Osteoblast (primary cell): Measurements from ENCODE around the gene CACFD1. TPM values are rescaled to one million over a fixed set of nuclear protein-coding genes. Genes with fewer than 3 reads are reported as not detected.

Source experiments
- DNase-seq: peaks from one replicate; pipeline ENCODE4 v3.0.0; 2011; ENCODE audit warnings: low spot score, mixed read lengths; ENCODE audit not compliant: insufficient read length; ENCODE audit errors: missing footprints
- H2AFZ ChIP-seq: 2 replicates; pipeline ENCODE4 v1.6.0; 2011; ENCODE audit warnings: mild to moderate bottlenecking, low read length
- H3K27ac ChIP-seq: 2 replicates; pipeline ENCODE4 v1.5.1; 2011; ENCODE audit warnings: mild to moderate bottlenecking, low read depth, low read length, moderate library complexity
- H3K27me3 ChIP-seq: 2 replicates; pipeline ENCODE4 v1.6.0; 2012; ENCODE audit warnings: mild to moderate bottlenecking, control low read depth, inconsistent platforms, low read length, moderate library complexity; ENCODE audit not compliant: insufficient read depth
- H3K36me3 ChIP-seq: 2 replicates; pipeline ENCODE4 v1.5.1; 2011; ENCODE audit warnings: mild to moderate bottlenecking, low read length, control low read depth, moderate library complexity; ENCODE audit not compliant: insufficient read depth
- H3K4me1 ChIP-seq: 2 replicates; pipeline ENCODE4 v1.5.1; 2011; ENCODE audit warnings: mild to moderate bottlenecking, low read length, control low read depth, moderate library complexity; ENCODE audit not compliant: insufficient read depth
- H3K4me2 ChIP-seq: 2 replicates; pipeline ENCODE4 v1.6.0; 2011; ENCODE audit warnings: mild to moderate bottlenecking, low read length; ENCODE audit not compliant: insufficient read depth
- H3K4me3 ChIP-seq: fragments of 200-600 bp; sonication (generic); 3 replicates; pipeline ENCODE4 v1.5.1; 2012; ENCODE audit warnings: mild to moderate bottlenecking, low read length, inconsistent platforms; ENCODE audit not compliant: insufficient read depth
- H3K79me2 ChIP-seq: 2 replicates; pipeline ENCODE4 v1.6.0; 2012; ENCODE audit warnings: mild to moderate bottlenecking, low read length, control low read depth, inconsistent platforms; ENCODE audit not compliant: insufficient read depth
- H3K9me3 ChIP-seq: 2 replicates; pipeline ENCODE4 v1.5.1; 2011; ENCODE audit warnings: low read depth, low read length, control low read depth
- H4K20me1 ChIP-seq: 2 replicates; pipeline ENCODE4 v1.6.0; 2012; ENCODE audit warnings: mild to moderate bottlenecking, low read length, control low read depth; ENCODE audit not compliant: insufficient read depth
- CTCF ChIP-seq: IDR thresholded peaks from 2 replicates; pipeline ENCODE4 v1.5.1; 2011; ENCODE audit warnings: mild to moderate bottlenecking, low read depth, low read length, moderate library complexity; ENCODE audit errors: extremely low read depth
- total RNA-seq: library from RNA; depleted of rRNA; stranded (reverse); fragments of >200 nt; gene quantifications from 2 replicates; pipeline ENCODE4 v1.2.3, GENCODE V29; 2012

The CACFD1 gene
- total RNA-seq, 1 donor = 9.0 TPM

- peak overlapping the region; percentile 39 for H3K4me2 ChIP-seq
- H3K9me3 ChIP-seq = peaks cover 1% of the 10 kb centered on the region
- no peaks in the 10 kb centered on the region for H3K36me3 ChIP-seq
- H2AFZ ChIP-seq = peak overlapping the region; percentile 4
- peak overlapping the region; percentile 88 for H3K27ac ChIP-seq
- peaks cover 35% of the 10 kb centered on the region for H3K4me1 ChIP-seq
- no peak for TF ChIP-seq CTCF
- H4K20me1 ChIP-seq = no peaks in the 10 kb centered on the region
- H3K27me3 ChIP-seq = no peaks in the 10 kb centered on the region
- no peaks in the 10 kb centered on the region for H3K79me2 ChIP-seq
- peak overlapping the region; percentile 0 for H3K4me3 ChIP-seq
- DNase-seq = peak; percentile 98
These were observed 46.3 kb downstream of the CACFD1 start for GRCh38 chr9:133505901-133506652.

GRCh38 chr9:133506653-133507038 lies 46.9 kb downstream of the CACFD1 start:
- Histone ChIP-seq H3K79me2 (no peaks in the 10 kb centered on the region), H2AFZ (peak overlapping the region; percentile 66)

GRCh38 chr9:133507246-133507965 lies 47.6 kb downstream of the CACFD1 start:
- Histone ChIP-seq H3K4me1 (peaks cover 35% of the 10 kb centered on the region), H2AFZ (no peak overlapping the region), H3K4me2 (no peak overlapping the region), H3K4me3 (no peak overlapping the region), H3K9me3 (peaks cover 1% of the 10 kb centered on the region), H4K20me1 (no peaks in the 10 kb centered on the region), H3K27me3 (no peaks in the 10 kb centered on the region), H3K79me2 (no peaks in the 10 kb centered on the region), H3K27ac (peak overlapping the region; percentile 71), H3K36me3 (no peaks in the 10 kb centered on the region)
- DNase-seq = peak; percentile 44
- TF ChIP-seq CTCF = no peak

More at GRCh38 chr9:133506653-133507038, 46.9 kb downstream of the CACFD1 start:
- Histone ChIP-seq H3K4me2 (no peak overlapping the region), H4K20me1 (no peaks in the 10 kb centered on the region), H3K27me3 (no peaks in the 10 kb centered on the region), H3K4me1 (peaks cover 35% of the 10 kb centered on the region), H3K9me3 (peaks cover 1% of the 10 kb centered on the region), H3K27ac (peak overlapping the region; percentile 71), H3K36me3 (no peaks in the 10 kb centered on the region), H3K4me3 (no peak overlapping the region)
- no peak for TF ChIP-seq CTCF
- DNase-seq = peak; percentile 98

- Histone ChIP-seq H3K4me2 (no peak overlapping the region), H4K20me1 (no peaks in the 10 kb centered on the region), H3K27me3 (no peaks in the 10 kb centered on the region), H3K27ac (no peak overlapping the region), H2AFZ (no peak overlapping the region), H3K9me3 (no peaks in the 10 kb centered on the region), H3K36me3 (no peaks in the 10 kb centered on the region), H3K4me1 (peaks cover 35% of the 10 kb centered on the region), H3K79me2 (no peaks in the 10 kb centered on the region), H3K4me3 (no peak overlapping the region)
- no peak for TF ChIP-seq CTCF
- DNase-seq = peak; percentile 32
These were observed 48.3 kb downstream of the CACFD1 start for GRCh38 chr9:133508046-133508445.
